DMS 273 (cell line): ENCODE data around the gene IGFBP1.

Experiments
- DNase-seq: peaks from one replicate; lab custom pipeline; 2025; ENCODE audit not compliant: unreplicated experiment; lab: John Stamatoyannopoulos, UW

Gene IGFBP1

DNA sequence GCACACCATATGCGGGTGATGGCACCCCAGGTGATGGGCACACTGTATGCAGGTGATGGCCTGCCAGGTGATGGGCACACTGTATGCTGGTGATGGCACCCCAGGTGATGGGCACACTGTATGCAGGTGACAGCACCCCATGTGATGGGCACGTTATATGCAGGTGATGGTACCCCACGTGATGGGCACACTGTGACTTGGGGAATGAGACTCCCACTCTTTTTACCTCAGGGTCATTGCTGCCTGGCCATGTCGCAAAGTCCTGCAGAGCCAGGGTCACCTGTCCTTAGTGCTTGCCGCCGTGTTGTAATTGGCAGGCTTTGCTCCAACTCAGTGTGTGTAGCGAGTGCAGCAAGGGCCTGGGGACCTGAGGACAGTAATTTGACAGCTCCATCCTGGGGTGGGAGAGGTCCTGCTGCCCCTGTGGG, 7.8 kb upstream of the IGFBP1 start:
- DNase-seq = no peak

GRCh38 chr7:45881280-45881758, 7.0 kb upstream of the IGFBP1 start:
- DNase-seq = no peak

GRCh38 chr7:45881759-45882464, 6.4 kb upstream of the IGFBP1 start:
- no peak for DNase-seq

DNA sequence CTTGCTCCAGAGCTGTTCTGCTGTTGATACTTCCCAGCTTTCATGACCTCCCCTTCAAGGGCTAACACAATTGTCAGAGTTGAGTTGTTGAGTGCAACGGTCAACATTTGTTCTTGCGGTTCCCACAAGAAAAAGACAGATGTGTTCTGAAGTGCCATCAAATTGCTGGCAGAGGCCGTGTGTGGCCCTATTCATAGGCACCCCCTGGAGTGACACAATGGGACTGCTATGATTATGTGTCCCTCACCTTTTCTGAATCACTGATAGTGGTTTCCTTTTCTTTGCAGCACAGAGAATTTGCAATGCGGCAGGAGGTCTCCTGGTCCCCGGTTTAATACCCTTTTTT, 5.8 kb upstream of the IGFBP1 start:
- DNase-seq = no peak

DNA sequence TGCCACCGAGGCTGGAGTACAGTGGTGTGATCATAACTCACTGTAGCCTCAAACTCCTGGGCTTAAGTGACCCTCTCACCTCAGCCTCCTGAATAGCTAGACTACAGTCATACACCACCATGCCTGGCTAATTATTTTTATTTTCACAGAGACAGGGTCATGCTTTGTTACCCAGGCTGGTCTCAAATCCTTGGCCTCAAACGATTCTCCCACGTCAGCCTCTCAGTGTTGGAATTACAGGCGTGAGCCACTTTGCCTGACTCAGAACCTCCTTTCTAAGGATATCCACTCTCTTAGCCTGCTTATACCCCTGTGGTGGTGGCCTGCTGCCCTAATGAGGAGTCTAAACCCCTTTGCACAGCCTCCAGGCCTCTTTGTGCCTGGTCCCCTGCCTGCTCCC, 4.2 kb upstream of the IGFBP1 start:
- no peak for DNase-seq

- no peak for DNase-seq
Observed at GRCh38 chr7:45885264-45885882, 2.9 kb upstream of the IGFBP1 start.

DNA sequence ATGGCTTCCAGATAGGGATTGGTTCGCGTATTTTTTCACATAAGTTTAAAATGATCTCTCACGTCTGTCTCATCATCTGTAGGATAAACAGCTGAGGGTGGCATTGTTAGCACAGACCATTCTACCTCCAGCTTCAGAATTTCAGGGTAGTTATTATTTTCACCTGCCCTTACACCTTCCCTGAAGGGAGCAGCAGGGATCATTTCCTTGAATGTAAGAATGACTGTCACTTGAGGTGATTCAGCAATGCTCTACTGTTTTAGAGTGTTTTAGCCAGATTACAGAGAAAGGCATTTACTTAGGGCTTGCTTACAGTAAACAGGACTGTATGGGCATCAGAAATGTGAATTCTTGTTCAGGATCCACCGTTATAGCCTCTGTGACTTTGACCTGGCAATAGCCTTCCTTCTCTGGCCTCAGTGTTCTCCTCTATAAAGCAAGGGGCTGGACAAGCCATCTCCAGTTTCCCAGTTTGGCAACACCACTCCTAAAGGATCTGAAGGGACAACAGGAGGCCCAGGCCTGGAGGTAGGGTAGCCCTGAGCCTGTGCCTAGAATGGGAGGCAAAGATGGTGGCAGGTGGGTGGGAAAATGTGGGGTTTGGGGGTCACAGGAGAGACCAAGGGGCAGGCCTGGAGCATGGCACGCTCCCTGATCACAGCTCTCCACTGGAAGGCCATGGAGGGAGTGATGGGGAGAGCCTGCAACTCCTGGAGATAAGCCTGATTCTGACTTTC, 1.2 kb upstream of the IGFBP1 start:
- no peak for DNase-seq

DNA sequence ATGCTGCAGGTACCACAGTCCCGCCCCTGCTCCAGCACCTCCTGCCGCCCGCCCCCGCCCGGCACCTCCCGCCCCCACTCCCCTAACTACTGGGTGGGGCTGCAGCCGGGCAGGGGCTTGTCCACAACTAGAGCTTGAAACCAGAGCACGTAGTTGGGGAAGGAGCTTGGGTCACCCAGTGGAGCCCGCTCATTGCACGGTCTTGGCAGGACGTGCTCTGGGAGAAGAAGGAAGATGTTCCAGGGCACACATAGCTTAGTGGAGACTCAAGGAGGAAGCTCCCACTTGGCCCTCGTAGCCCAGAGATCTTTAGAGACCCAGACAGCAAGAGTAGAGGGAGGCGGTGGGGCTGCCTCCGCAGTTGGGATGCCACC, 692 bp downstream of the IGFBP1 start:
- DNase-seq = no peak

- no peak for DNase-seq
Observed at GRCh38 chr7:45889367-45890067, 1.2 kb downstream of the IGFBP1 start.

DNA sequence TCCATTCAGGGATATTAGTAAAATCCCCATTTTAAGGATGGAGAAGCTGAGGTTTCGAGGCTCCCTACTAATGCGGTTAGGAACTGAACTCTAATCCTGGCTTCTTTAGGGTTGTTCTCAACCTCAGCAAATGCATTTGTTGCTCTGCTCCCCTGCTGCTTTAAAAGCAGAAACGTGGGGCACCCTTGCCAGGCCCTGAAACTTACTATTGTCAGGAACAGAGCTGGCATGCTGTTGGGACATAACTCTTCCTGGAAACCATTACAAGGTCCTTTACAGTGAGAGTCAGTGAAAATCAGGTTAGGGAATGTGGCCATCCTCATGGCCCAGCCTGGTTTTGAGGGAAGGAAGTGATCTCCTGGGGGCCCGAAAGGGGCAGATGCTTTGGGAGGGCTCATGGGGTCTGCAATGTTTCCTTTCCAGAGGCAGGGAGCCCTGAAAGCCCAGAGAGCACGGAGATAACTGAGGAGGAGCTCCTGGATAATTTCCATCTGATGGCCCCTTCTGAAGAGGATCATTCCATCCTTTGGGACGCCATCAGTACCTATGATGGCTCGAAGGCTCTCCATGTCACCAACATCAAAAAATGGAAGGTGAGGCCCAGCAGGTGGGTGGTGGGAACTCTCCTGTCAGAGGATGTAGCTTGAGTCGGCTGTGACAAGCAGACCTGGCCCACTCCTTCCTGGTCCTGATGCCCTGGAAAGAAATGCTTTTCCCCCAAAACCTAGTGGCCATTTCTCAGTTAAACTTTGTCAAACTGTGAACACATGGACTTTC, 2.0 kb downstream of the IGFBP1 start:
- no peak for DNase-seq

DNA sequence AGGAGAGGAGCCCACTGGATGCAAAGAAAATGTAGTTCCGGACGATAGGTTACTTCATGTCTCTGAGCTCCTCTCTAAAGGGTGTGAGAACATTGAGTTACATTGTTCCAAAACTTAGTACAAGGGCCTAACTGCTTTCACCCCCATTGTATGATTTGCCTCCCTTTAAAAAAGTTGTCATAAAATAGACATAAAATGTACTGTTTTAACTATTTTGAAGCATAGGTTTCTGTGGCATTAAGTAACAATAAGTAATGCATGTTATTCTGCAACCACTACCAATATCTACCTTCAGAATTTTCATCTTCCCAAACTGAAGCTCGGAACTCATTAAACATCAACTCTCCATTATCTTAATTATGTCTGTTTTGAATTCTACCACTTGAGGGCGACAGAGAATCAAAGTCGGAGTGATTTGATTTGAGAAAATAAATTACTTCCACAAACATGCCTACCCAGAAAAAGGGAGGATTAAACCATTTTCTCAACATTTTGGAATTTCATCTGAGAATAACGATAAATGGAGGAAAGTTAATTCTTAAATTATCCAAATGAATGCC, 2.7 kb downstream of the IGFBP1 start:
- peak; percentile 77 for DNase-seq

DNA sequence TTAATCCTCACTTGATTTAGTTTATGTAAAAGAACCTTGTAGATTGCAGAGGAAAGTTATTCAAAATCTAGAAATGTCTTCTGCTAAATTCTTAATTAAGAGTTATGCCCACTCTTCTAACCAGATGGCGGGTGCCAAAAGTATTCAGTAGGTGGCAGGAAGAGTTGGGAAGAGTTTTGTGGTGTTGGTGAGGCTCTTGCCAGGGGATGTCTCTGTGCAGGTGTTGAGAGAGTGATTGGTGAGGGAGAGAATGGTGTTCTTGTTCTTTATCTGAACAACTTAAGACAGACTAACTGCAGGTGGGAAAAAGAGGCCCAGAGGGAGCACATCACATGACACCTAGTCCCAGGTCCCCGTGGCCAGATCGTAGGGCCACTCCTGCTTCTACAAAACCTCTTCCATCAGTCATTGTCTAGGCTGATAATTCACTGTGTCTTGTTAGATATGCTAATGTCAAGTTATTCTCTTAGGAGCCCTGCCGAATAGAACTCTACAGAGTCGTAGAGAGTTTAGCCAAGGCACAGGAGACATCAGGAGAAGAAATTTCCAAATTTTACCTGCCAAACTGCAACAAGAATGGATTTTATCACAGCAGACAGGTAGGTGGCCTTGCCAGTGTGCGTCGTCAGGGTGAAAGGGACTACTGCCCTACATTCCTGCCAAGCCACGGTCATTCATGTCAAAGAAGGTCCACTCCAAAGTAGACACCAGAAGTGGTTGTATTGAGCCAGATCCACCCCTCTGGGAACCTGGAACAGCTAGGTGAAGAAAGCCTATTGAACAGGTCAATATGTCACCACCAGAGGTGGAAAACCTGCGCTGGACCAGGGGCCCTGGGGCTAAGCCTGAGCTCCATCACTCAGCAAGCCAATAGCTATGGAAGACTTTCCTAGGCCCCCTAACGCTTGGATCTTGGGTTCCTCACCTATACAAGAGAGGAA, 3.4 kb downstream of the IGFBP1 start:
- no peak for DNase-seq

GRCh38 chr7:45892407-45893035, 4.2 kb downstream of the IGFBP1 start:
- DNase-seq = no peak

DNA sequence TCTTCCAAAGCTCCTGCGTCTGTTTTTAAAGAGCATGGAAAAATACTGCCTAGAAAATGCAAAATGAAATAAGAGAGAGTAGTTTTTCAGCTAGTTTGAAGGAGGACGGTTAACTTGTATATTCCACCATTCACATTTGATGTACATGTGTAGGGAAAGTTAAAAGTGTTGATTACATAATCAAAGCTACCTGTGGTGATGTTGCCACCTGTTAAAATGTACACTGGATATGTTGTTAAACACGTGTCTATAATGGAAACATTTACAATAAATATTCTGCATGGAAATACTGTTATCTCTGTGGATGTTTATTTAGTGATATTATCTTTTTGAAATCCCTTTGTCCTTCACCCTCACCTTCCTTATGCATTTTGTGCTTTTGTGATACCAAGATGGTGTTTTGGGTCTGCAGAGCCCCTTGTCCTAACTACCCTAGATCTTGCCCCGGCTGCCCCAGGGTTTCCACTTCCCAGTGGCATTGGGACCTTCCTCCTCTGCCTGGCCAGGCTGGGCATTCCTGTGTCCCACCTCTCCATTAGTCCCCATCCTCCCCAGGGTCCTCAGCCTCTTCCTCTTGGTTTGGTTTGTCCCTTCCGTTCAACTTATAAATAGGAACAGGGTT, 5.2 kb downstream of the IGFBP1 start:
- no peak for DNase-seq

GRCh38 chr7:45893996-45894664, 5.8 kb downstream of the IGFBP1 start:
- no peak for DNase-seq

DNA sequence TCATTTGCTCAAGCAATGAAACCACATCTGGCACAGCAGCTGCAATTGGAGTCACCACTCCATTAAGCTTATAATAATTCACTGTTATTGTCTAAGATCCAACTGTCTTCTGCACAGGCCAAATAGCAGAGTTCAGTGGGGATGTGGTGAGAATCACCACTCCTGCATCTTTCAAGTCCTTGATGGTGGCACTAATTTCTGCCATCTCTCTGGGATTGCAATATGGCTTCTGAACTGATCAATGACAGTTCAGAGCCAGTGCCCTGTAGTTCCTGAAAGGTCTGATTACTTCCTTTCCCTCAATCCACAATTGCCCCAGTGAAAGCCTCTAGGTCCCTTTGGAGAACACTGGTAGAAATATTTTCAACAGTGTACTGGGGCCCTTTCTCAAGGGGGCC, 6.4 kb downstream of the IGFBP1 start:
- DNase-seq = no peak

DNA sequence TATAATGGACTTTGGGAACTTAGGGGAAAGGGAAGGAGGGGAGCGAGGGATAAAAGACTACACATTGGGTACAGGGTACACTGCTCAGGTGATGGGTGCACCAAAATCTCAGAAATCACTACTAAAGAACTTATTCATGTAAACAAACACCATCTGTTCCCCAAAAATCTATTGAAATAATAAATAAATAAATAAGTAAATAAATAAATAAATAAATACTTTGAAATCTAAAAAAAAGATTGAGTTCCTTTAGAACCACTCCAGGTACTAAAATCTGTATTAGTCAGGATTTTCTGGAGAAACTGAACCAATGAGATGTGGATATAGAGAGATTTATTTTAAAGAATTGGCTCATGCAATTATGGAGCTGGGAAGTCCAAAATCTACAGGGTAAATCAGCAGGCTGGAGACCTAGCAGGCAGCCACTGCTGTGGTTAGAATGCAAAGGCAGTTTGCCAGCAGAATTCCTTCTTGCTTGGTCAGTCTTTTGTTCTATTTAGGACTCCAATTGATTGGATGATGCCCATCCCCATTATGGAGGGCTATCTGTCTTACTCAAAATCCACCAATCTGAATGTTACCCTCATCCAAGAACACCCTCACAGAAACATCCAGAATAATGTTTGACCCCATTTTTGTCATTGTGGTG, 8.9 kb downstream of the IGFBP1 start:
- no peak for DNase-seq

GRCh38 chr7:45898222-45898621, 9.9 kb downstream of the IGFBP1 start:
- no peak for DNase-seq
